HS-27A (cell line): ENCODE data around the gene PELI2.

Experiments
- DNase-seq: peaks from one replicate; pipeline ENCODE4 v3.0.0-alpha.2; 2012; ENCODE audit warnings: low read depth, missing footprints

Gene PELI2, protein sequence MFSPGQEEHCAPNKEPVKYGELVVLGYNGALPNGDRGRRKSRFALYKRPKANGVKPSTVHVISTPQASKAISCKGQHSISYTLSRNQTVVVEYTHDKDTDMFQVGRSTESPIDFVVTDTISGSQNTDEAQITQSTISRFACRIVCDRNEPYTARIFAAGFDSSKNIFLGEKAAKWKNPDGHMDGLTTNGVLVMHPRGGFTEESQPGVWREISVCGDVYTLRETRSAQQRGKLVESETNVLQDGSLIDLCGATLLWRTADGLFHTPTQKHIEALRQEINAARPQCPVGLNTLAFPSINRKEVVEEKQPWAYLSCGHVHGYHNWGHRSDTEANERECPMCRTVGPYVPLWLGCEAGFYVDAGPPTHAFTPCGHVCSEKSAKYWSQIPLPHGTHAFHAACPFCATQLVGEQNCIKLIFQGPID

DNA sequence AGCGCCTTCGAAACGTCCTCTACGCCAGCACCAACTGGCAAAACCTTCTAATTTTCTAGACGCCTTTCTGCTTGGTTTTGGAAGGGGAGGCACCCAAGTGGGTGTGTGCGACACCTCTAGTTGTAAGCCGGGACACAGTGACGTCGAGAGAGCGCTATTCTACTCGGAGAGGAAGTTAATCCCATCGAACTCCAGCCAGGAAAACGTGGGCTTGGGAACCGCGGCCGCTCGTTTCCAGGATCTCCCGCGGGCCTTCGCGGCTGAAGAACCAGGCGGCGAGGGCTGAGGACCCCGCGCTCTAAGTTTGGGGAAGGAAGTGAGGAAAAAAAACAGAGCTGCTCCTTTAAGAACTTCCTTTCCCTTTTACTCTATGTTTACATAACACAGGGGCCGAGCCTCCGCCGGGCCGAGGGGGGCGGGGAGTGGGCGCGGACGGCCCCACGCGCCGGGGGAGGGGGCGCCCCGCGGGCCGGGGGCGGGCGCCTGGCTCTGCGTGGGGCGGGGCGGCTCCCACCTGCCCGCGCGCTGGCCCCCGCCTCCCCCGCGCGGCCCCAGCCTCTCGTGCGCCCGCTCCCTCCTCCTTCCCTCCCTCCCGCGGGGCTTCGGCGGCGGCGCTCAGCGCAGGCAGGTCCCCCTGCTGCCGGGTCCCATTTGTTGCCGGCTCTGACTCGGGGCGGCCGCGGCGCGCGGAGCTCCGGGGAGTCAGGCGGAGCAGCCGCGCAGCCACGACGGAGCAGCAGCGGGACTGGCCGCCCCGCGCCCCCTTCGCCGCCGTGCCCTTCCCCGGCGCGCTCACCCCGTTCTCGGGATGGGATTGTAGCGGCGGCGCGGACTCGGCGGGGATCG is at the start of gene PELI2:
Gene PELI2 (plus strand): TSS at position 647 of the 846 bp plus-strand sequence. CDS start 250 bp downstream, outside the sequence.
- DNase-seq = no peak

DNA sequence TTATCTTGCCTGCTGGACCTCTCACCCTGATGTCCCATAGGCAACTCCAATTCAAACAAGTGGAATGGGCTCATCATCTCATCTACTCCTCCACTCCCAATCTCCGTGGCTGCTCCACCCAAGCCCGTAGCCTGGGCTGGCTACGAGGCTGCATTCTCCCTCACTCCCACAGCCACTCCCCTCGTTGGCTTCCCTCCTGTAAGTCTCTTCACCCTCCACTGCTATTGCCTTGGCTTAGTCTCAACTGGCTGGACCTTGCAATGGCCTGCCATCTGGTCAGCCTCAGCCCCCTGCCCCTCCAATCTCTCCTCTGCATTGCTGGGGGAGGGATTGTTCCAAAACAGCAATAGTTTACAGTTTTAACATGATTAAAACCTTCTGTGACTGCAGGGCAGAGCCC is 44.4 kb upstream of the PELI2 start:
- no peak for DNase-seq

DNA sequence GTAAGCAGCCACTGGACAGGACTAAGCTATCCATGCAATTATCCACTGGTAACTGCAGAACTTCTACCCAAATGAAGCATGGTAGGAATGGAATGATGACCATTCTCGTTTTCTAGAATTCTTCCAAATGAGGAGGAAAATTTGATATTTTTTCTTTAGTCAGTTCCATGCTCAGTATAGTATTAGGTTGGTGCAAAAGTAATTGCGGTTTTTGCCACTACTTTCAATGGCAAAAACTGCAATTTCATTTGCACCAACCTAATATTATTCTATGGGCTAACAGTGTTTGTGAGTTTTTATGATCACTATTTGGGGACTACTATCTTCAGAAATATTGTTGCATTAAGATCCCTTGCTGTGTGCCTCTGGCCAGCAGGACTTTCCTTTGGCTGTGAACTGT is 42.9 kb upstream of the PELI2 start:
- DNase-seq = no peak

GRCh38 chr14:56081139-56081538 is 37.1 kb upstream of the PELI2 start:
- no peak for DNase-seq

GRCh38 chr14:56082880-56083279 is 35.3 kb upstream of the PELI2 start:
- DNase-seq = no peak

GRCh38 chr14:56085471-56085870 is 32.7 kb upstream of the PELI2 start:
- no peak for DNase-seq

- DNase-seq = no peak
These were observed 30.3 kb upstream of the PELI2 start for GRCh38 chr14:56087671-56088471.

DNA sequence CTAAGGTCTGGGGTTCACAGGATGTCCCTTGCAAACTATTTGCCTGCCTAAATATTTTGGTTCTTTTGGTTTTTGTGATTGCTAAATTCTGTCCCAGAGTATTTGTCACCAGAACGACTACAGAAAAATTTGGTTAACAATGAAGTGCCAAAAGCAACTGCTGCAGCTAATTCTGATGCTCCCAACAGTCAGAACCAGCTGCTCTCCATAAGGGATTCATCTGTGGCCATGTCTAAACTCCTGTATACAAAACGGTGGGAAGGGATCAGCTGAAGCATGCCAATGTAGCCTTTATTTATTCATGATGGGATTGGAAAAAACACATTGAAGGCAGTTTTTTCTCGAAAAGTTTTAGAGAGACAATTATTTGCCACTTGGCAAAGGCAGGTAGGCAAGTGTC is 29.3 kb upstream of the PELI2 start:
- no peak for DNase-seq

DNA sequence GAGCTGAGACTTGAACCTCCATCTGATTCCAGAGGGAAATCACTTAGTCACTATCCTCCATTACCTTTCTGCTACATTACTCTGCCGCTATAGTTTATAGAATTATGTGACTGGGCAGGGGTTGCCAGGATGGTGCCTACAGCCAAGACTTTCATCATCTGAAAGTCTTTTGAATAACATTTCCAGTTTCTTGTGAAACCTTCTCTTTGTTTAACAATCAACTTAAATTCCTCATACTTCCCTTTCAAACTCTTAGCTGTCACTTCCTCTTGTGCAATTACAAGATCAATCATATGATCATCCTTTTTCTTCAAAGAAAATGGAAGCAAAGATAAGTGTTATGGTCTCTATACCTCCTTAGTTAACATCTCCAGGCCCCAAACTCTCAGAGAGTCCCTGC is 25.4 kb upstream of the PELI2 start:
- DNase-seq = no peak

- DNase-seq = no peak
These were observed 24.1 kb upstream of the PELI2 start for GRCh38 chr14:56094076-56094475.

- DNase-seq = no peak
These were observed 20.2 kb upstream of the PELI2 start for GRCh38 chr14:56098021-56098420.

DNA sequence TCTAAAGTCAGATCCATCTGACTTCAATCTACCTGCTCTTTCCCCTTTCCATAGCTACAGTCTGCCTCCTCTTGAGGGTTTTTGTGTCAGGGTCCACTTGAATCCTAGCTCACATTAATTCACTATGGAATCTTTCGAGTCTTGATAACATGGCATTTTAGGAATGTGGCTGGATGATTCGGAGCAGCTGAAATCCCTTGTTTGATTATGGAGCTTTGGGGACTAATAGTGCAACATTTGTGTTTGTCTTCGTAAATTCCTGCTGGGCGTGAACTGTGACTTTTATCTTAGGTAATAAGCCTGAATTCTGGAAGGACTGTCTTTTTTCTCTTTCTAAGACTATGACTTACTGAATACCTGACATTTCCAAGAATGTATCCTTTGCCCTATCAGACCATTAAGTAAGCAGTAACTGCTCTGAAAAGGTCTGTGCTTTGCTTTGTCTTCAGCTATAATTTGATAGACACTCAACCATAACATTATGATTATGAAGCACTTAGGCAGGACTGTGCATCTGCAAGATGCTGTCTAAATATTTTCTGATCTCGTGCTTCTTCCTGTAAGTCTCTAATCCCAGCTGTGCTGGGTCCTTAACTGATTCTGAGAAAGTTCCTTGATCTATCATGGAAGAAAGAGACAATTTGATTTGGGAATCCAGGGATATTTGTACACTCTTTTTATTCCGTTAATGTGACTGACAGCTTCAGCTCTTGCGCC is 19.0 kb upstream of the PELI2 start:
- DNase-seq = no peak

DNA sequence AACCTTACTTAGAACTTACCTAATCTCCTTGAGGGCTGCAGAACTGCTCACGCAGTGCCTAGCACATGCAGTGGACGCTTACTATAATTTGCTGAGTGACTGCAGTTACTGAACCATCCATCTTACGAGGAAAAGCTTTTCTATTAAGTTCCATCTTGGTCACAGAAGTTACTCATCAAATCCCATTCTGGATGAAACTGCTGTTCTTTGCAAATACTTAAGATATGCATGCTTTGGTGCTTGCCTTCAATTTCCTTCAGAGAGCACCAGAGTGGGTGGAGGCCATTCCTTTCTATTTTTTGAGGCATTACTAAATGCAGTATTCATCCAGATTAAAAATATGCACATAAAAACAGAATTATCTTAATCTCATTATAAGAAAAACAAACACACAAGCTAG is 17.7 kb upstream of the PELI2 start:
- DNase-seq = no peak

DNA sequence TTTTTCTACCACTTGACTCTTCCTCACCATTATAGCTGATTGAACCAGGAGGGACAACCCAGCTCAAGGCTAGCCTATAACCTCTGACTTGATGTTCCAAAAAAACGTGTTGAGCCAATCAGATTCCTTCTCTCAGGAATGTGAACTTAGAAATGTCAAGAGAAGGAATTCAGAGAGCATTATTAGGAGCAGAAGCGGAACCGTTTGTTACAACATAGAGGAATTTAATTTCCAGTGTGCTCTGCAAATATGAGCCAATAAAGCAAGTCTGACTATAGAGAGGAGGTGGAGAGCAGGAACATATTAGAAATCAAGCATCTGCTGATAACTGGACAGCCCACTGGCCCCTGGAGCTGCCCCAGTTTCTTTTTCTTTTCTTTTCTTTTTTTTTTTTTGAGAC is 15.3 kb upstream of the PELI2 start:
- DNase-seq = no peak

GRCh38 chr14:56107615-56108014 is 10.6 kb upstream of the PELI2 start:
- DNase-seq = no peak

DNA sequence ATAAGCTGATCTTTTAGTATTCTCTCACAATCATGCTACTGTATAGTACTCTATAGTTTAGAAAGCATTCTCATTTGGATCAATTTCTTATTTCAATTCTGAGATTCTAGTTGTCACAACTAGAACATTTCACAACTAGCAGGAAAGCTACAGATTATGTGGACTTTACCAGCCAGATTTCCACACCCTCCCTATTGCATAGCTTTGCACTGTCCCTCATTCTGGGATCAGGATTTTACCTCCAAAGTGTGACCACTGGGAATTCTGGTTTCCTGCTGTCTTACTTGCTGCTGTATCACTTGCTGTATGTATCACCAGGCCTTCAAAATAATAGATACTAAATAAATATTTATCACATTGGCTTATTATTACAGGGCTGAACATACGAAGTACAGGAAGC is 10.2 kb upstream of the PELI2 start:
- no peak for DNase-seq

GRCh38 chr14:56112781-56113180 is 5.4 kb upstream of the PELI2 start:
- DNase-seq = no peak

DNA sequence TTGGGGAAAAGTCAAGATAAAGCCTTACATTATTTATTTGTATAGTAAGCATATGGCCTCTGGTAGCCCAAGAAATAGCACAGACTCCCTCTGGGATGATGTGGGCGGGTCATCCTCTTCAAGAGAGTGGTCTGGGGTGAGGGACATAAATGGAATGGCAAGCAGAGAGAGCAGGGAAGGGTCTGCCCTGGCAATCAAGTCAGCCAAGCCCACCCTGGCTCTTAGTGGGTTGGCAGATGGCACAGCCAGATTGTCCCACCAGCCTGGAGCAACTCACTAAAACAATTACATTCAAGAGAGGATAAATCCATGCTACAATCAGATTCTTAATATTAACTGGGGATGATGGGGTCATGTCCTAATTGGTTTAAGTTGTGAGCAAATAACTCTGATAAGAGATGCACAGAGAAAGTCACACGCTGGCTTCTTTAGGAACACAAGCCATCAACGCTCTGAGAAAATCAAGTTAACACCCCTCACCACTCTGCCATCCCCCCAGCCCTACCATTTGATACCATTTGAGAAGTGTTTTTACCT is 2.8 kb upstream of the PELI2 start:
- no peak for DNase-seq

DNA sequence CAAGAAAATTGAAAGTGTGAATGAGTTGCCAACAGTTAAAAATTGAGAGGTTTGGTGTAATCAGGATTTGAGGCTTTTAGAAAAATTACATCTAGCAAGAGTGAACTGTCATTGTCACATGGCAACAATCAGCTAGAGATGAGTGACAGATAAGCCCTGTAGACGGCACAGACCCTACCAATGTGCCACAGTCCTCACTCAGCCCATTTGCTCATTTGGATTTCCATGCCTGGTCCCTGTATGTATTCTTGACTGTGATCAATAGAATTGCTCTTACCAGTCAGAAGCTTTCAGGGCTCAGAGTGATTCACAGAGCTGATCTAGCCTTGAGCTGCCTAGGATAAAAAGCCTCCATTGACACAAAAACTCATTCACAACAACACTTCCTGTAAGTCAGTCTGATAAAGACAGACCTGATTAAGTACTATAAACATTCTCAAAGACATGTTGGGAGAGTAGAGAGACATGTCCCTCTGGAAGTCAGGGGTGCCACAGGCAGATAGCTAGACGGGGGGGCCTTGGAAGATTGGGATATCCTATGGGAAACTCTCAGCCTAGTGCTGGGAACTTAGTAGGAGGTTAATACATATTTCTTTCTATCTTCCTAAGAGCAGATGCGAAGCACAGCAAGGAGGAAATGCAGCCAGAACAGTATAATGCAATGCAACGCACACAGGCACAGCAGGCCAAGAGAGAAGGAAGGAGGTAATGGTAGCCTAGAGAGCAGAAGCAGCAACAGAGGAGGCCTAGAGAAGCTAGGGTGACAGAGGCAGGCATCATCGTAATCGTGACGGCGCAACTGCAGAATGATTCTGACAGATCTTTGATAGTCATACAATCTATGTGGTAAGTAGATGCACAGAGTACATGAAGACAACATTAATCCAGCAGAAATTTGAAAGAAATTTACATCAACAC is 2.0 kb upstream of the PELI2 start:
- DNase-seq = no peak

DNA sequence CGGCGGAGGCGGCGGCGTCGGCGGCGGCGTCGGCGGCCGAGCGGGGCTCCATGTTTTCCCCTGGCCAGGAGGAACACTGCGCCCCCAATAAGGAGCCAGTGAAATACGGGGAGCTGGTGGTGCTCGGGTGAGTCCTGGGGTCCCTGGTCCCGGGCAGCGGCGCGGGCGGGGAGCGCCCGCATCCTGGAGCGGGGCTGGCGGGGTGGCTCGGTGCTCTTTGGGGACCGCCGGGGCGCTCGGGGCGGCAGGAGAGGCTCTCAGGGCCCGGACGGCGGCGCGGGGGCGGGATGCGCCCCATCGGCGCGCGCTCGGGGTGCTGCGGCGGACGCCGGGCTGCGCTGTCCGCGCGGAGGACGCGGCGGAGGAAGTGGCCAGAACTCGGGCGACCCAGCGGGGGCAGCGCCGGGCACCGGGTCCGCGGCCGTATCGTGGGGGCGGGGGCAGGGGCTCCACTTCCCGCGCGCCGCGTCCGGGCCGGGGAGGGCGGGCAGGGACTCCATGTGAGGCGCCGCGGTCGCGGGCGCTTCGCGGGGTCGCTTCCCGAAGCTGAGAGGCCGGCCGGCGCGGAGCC is 485 bp downstream of the PELI2 start:
- DNase-seq = no peak
